Measurements from ENCODE around the gene USPL1.

DNA sequence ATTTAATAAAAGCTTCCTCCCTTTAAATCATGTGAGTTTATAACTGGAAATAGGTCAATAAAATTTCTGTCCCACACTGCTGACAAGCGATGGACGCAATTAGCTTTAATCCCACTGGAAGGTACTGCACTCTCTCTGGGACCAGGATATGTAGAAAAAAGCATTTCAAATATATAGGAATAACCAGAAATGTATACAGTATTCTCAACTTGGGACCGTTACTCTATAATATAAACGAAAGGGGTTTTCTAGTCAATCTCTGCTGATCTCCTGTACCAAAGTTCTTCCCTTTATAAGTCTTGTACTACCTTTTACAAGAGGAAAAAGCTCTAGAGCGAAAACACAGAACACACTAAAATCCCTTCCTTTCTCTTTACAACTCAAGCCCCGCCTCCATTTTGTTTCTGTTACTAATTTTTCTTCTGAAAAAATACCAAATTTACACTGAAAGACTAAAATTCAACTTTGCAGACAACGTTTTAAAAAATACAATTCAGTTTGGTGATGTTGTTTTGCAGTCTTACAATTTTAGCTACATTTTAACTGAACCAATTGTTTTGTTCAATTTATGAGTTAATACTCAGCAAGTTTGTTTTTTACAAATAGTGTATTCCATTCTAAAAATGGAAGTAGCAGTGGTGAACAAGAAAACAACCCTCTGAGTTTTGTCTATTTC, 1.7 kb upstream of the USPL1 start:
- TF ChIP-seq CTCF (IDR thresholded peaks at IDR 0.05) (no peak), POLR2A (IDR thresholded peaks at IDR 0.05) (peak in 1 of 2 donors; percentile 26)
